HCT116 (cell line): ENCODE data around the gene FKBP4.

Source experiments
- ATF3 ChIP-seq: IDR thresholded peaks from 2 replicates; pipeline ENCODE4 v1.6.1; 2012
- CTCF ChIP-seq, 3 experiments: fragments of 200-600 bp in 1 of 3; sonication (generic) in 1 of 3; IDR thresholded peaks in 2 of 3; conservative IDR thresholded peaks in 1 of 3; 2 replicates each; pipeline ENCODE4 v1.5.1; 2012 to 2017; ENCODE audit warnings: low read depth in 2 of 3, low read length in 2 of 3, antibody characterized with exemption in 1 of 3, borderline replicate concordance in 1 of 3, control low read depth in 1 of 3, mild to moderate bottlenecking in 1 of 3, mixed read lengths in 1 of 3, mixed run types in 1 of 3, moderate library complexity in 1 of 3; ENCODE audit not compliant: insufficient read depth in 1 of 3
- ELF1 ChIP-seq: IDR thresholded peaks from 2 replicates; pipeline ENCODE4 v1.6.1; 2012; ENCODE audit warnings: low read depth, borderline replicate concordance
- JUND ChIP-seq: IDR thresholded peaks from 2 replicates; pipeline ENCODE4 v1.6.1; 2012
- MAX ChIP-seq: IDR thresholded peaks from 2 replicates; pipeline ENCODE4 v1.6.1; 2012
- POLR2A ChIP-seq: IDR thresholded peaks from 2 replicates; pipeline ENCODE4 v1.7.0; 2011; ENCODE audit warnings: borderline replicate concordance; ENCODE audit not compliant: insufficient read depth, insufficient read length; ENCODE audit errors: extremely low read depth
- POLR2AphosphoS5 ChIP-seq: IDR thresholded peaks from 2 replicates; pipeline ENCODE4 v1.6.1; 2011; ENCODE audit warnings: mild to moderate bottlenecking, low read depth, low read length, moderate library complexity
- REST ChIP-seq: IDR thresholded peaks from 2 replicates; pipeline ENCODE4 v1.6.1; 2012; ENCODE audit warnings: low read depth
- SIN3A ChIP-seq: IDR thresholded peaks from 2 replicates; pipeline ENCODE4 v1.6.1; 2012; ENCODE audit warnings: low read depth
- SRF ChIP-seq: IDR thresholded peaks from 2 replicates; pipeline ENCODE4 v1.6.1; 2012; ENCODE audit warnings: low read depth
- YY1 ChIP-seq: IDR thresholded peaks from 2 replicates; pipeline ENCODE4 v1.6.1; 2011; ENCODE audit warnings: low read length, low read depth, moderate library complexity, mild to moderate bottlenecking; ENCODE audit not compliant: insufficient replicate concordance; ENCODE audit errors: extremely low read depth
- ZFX ChIP-seq: fragments of 450-650 bp; IDR thresholded peaks from 2 replicates; pipeline ENCODE4 v1.6.1; 2017
- ZNF274 ChIP-seq: fragments of 200-500 bp; sonication (Bioruptor generic); IDR thresholded peaks from 2 replicates; pipeline ENCODE4 v1.6.1; 2014; ENCODE audit warnings: mild to moderate bottlenecking, low read depth, low read length, inconsistent platforms

GRCh38 chr12:2825132-2825531 is 30.4 kb downstream of the FKBP4 start:
- TF ChIP-seq CTCF (IDR thresholded peaks at IDR 0.05 in 2 of 3, conservative IDR thresholded peaks at IDR 0.05 in 1 of 3; ENCODE audit: borderline replicate concordance in 1 of 3, insufficient read depth in 1 of 3, low read depth in 2 of 3, low read length in 2 of 3): no peak
- TF ChIP-seq SIN3A: no peak
- no peak for TF ChIP-seq YY1
- TF ChIP-seq POLR2A: no peak
- TF ChIP-seq POLR2AphosphoS5: no peak
- TF ChIP-seq REST: no peak
- no peak for TF ChIP-seq ZNF274
- no peak for TF ChIP-seq JUND
- no peak for TF ChIP-seq MAX
- TF ChIP-seq SRF: no peak
- no peak for TF ChIP-seq ATF3
- no peak for TF ChIP-seq ZFX
- TF ChIP-seq ELF1: no peak
